Esophagus muscularis mucosa (tissue), 3 donors: ENCODE measurements around the gene ANXA6.

Experiments
- CTCF ChIP-seq, 3 experiments: fragments of 200-600 bp in 2 of 3; fragments of 450-650 bp in 1 of 3; sonication (generic) in 2 of 3; IDR thresholded peaks; one replicate each; pipeline ENCODE4 v1.5.1; 2017 to 2019; ENCODE audit warnings: antibody characterized with exemption in 3 of 3, mild to moderate bottlenecking in 2 of 3, moderate library complexity in 1 of 3
- POLR2A ChIP-seq: fragments of 450-650 bp; IDR thresholded peaks from one replicate; pipeline ENCODE4 v1.6.1; 2017; ENCODE audit warnings: antibody characterized with exemption, moderate library complexity, mild to moderate bottlenecking, low read depth

- TF ChIP-seq CTCF (IDR thresholded peaks at IDR 0.05): no peak
- TF ChIP-seq POLR2A: no peak
Observed at GRCh38 chr5:151130922-151131891, 26.4 kb downstream of the ANXA6 start.
